Measurements from ENCODE around the gene TM9SF3. TPM values are rescaled to one million over a fixed set of nuclear protein-coding genes. Genes with fewer than 3 reads are reported as not detected.
"Not testable (repeated sequence)": the region's sequence is repeated elsewhere in the genome, so short reads cannot be mapped to it uniquely, and the experiment has no call there.

Gene TM9SF3
- total RNA-seq, 1 donor from 2014 or later: 61.3 TPM

DNA sequence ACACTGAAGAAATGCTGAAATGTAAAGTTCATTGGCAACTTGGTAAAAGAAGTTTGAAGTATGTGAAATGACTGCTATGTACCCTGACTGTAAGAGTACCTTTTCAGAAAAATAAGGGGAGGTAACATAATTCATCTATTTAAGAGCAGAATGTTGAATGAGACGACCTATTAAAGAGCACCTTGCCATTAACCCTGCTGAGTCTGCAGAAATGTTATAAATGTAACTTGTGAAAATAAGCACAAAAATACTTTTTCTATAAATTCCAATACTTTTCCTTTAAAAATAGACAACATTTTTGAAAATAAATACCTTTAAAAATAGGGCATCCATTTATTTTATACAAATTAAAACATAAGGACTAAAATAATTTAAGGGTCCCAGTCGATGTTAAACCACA, 7.7 kb downstream of the TM9SF3 start:
- Histone ChIP-seq H3K9me3 (replicated peaks) (no peaks in the 10 kb centered on the region), H3K4me3 (no peak overlapping the region), H3K36me3 (peaks cover 10% of the 10 kb centered on the region), H3K27me3 (ENCODE audit: low read depth) (no peaks in the 10 kb centered on the region), H3K27ac (replicated peaks) (no peak overlapping the region), H3K4me1 (peaks cover 84% of the 10 kb centered on the region)
- no peak for DNase-seq
- intact Hi-C loops (cut with micrococcal nuclease): no loop called here
- TF ChIP-seq, protein P1, sequence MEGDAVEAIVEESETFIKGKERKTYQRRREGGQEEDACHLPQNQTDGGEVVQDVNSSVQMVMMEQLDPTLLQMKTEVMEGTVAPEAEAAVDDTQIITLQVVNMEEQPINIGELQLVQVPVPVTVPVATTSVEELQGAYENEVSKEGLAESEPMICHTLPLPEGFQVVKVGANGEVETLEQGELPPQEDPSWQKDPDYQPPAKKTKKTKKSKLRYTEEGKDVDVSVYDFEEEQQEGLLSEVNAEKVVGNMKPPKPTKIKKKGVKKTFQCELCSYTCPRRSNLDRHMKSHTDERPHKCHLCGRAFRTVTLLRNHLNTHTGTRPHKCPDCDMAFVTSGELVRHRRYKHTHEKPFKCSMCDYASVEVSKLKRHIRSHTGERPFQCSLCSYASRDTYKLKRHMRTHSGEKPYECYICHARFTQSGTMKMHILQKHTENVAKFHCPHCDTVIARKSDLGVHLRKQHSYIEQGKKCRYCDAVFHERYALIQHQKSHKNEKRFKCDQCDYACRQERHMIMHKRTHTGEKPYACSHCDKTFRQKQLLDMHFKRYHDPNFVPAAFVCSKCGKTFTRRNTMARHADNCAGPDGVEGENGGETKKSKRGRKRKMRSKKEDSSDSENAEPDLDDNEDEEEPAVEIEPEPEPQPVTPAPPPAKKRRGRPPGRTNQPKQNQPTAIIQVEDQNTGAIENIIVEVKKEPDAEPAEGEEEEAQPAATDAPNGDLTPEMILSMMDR (IDR thresholded peaks at IDR 0.05; ENCODE audit: borderline replicate concordance): no peak

GRCh38 chr10:96578633-96579032, 8.2 kb downstream of the TM9SF3 start:
- Histone ChIP-seq H3K36me3 (peaks cover 10% of the 10 kb centered on the region), H3K4me1 (peaks cover 83% of the 10 kb centered on the region), H3K27me3 (ENCODE audit: low read depth) (no peaks in the 10 kb centered on the region), H3K4me3 (no peak overlapping the region), H3K9me3 (replicated peaks) (no peaks in the 10 kb centered on the region), H3K27ac (replicated peaks) (no peak overlapping the region)
- TF ChIP-seq, protein P1 (IDR thresholded peaks at IDR 0.05; ENCODE audit: borderline replicate concordance): no peak
- intact Hi-C loops (cut with micrococcal nuclease): no loop called here
- DNase-seq: no peak

DNA sequence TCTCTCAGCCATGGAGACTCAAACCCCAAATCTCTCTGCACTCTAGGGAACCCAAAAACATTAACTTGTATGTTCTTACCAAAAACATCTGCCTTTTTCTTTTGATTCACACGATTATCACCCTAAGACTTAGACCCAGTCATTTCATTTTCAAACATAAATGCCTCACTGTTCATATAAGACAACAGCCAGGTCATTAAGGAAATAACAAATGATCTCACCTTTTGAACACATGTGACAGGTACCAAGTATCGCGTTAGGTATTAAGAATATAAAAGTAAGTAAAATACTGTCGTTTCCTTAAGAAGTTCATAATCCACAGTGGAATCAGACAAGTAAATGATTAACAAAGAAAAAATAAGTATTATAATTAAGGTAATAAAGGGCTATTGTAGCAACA, 8.8 kb downstream of the TM9SF3 start:
- H3K9me3 ChIP-seq (replicated peaks): no peaks in the 10 kb centered on the region
- no peak overlapping the region for H3K4me3 ChIP-seq
- peaks cover 10% of the 10 kb centered on the region for H3K36me3 ChIP-seq
- H3K27me3 ChIP-seq (ENCODE audit: low read depth): no peaks in the 10 kb centered on the region
- TF ChIP-seq, protein P1 (IDR thresholded peaks at IDR 0.05; ENCODE audit: borderline replicate concordance): no peak
- H3K27ac ChIP-seq (replicated peaks): no peak overlapping the region
- H3K4me1 ChIP-seq: peaks cover 83% of the 10 kb centered on the region
- intact Hi-C loops (cut with micrococcal nuclease): no loop called here
- DNase-seq: no peak

DNA sequence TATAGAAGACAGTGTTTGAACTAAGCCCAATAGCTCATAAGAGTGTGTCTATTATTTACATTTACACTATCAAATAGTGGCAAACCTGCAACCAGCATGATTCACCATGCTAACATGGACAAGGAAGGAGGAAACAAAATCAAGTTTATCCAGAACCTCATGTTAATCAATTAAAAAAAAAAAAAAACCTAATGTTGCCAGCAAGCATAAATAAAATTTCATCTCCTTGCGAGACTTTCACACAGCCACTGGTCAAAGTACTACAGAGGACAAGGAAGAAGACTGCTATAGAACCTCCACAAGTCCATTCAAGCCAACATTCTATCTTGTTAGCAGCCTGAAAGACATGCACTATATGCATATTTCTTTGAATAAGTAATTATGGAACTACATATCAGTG, 9.7 kb downstream of the TM9SF3 start:
- Histone ChIP-seq H3K9me3 (replicated peaks) (no peaks in the 10 kb centered on the region), H3K27me3 (ENCODE audit: low read depth) (no peaks in the 10 kb centered on the region), H3K36me3 (peaks cover 10% of the 10 kb centered on the region), H3K4me3 (no peak overlapping the region), H3K27ac (replicated peaks) (no peak overlapping the region), H3K4me1 (peaks cover 83% of the 10 kb centered on the region)
- intact Hi-C loops (cut with micrococcal nuclease): no loop called here
- no peak for DNase-seq
- TF ChIP-seq, protein P1 (IDR thresholded peaks at IDR 0.05; ENCODE audit: borderline replicate concordance): no peak

- intact Hi-C loops (cut with micrococcal nuclease): no loop called here
- peaks cover 83% of the 10 kb centered on the region for H3K4me1 ChIP-seq
- no peak overlapping the region for H3K27ac ChIP-seq (replicated peaks)
- no peaks in the 10 kb centered on the region for H3K9me3 ChIP-seq (replicated peaks)
- H3K36me3 ChIP-seq: peaks cover 10% of the 10 kb centered on the region
- H3K27me3 ChIP-seq (ENCODE audit: low read depth): no peaks in the 10 kb centered on the region
- TF ChIP-seq, protein P1 (IDR thresholded peaks at IDR 0.05; ENCODE audit: borderline replicate concordance): no peak
- H3K4me3 ChIP-seq: no peak overlapping the region
- DNase-seq: no peak
Measured at GRCh38 chr10:96576277-96576980, 10.4 kb downstream of the TM9SF3 start.

- H3K27me3 ChIP-seq (ENCODE audit: low read depth); DNase-seq; H3K36me3 ChIP-seq; intact Hi-C loops (cut with micrococcal nuclease); H3K27ac ChIP-seq (replicated peaks); H3K4me3 ChIP-seq; H3K9me3 ChIP-seq (replicated peaks): not testable (repeated sequence)
- H3K4me1 ChIP-seq: peaks cover 81% of the 10 kb centered on the region
Measured at GRCh38 chr10:96574564-96574963, 12.2 kb downstream of the TM9SF3 start.

Measured in left ventricle myocardium inferior (tissue), 1 donor.